ENCODE data around the gene AKTIP.

Gene AKTIP

GRCh38 chr16:53480394-53480793, 22.6 kb downstream of the AKTIP start:
- DNase-seq (ENCODE audit: low read depth), result no peak

- no peak for DNase-seq (ENCODE audit: low read depth)
Observed at GRCh38 chr16:53478965-53479364, 24.0 kb downstream of the AKTIP start.

- no peak for DNase-seq (ENCODE audit: low read depth)
Observed at GRCh38 chr16:53476867-53477266, 26.1 kb downstream of the AKTIP start.

GRCh38 chr16:53465606-53466280, 37.3 kb downstream of the AKTIP start:
- DNase-seq (ENCODE audit: low read depth), result peak; percentile 87

GRCh38 chr16:53458635-53459034, 44.4 kb downstream of the AKTIP start:
- DNase-seq (ENCODE audit: low read depth), result no peak

- peak; percentile 30 for DNase-seq (ENCODE audit: low read depth)
Observed at GRCh38 chr16:53457670-53458069, 45.3 kb downstream of the AKTIP start.

- no peak for DNase-seq (ENCODE audit: low read depth)
Observed at GRCh38 chr16:53456625-53457024, 46.4 kb downstream of the AKTIP start.

GRCh38 chr16:53453928-53454327, 49.1 kb downstream of the AKTIP start:
- no peak for DNase-seq (ENCODE audit: low read depth)

- DNase-seq (ENCODE audit: low read depth), result no peak
Observed at GRCh38 chr16:53449816-53450517, 53.0 kb downstream of the AKTIP start.

- no peak for DNase-seq (ENCODE audit: low read depth)
Observed at GRCh38 chr16:53446090-53446489, 56.9 kb downstream of the AKTIP start.

GRCh38 chr16:53445534-53445933, 57.5 kb downstream of the AKTIP start:
- DNase-seq (ENCODE audit: low read depth), result no peak

All from iris pigment epithelial cell (primary cell).